ENCODE data around the gene FAN1. TPM values are rescaled to one million over a fixed set of nuclear protein-coding genes. Genes with fewer than 3 reads are reported as not detected.

FAN1 gene
- total and polyA plus RNA-seq, 2 donors from 2014 or later = 11.4 to 23.7 TPM

DNA sequence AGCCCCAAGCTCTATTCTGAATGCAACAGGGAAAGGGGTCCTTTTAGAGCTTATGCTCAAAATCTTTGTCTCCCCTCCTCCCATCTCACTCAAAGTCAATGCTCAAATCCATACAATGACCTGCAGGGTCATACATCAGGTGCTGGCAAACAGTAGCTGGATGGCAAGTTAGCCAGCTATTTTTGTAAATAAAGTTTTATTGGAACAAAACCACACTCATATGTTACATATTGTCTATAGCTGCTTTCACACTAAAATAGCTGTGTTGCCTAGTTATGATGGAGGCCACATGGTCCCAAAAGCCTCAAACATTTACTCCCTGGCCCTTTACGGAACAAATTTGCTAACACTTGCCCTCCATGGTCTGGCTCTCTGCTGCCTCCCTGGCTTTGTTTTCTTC lies 1.8 kb upstream of the FAN1 start:
- TF ChIP-seq, protein P1, sequence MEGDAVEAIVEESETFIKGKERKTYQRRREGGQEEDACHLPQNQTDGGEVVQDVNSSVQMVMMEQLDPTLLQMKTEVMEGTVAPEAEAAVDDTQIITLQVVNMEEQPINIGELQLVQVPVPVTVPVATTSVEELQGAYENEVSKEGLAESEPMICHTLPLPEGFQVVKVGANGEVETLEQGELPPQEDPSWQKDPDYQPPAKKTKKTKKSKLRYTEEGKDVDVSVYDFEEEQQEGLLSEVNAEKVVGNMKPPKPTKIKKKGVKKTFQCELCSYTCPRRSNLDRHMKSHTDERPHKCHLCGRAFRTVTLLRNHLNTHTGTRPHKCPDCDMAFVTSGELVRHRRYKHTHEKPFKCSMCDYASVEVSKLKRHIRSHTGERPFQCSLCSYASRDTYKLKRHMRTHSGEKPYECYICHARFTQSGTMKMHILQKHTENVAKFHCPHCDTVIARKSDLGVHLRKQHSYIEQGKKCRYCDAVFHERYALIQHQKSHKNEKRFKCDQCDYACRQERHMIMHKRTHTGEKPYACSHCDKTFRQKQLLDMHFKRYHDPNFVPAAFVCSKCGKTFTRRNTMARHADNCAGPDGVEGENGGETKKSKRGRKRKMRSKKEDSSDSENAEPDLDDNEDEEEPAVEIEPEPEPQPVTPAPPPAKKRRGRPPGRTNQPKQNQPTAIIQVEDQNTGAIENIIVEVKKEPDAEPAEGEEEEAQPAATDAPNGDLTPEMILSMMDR (IDR thresholded peaks at IDR 0.05; ENCODE audit: borderline replicate concordance, extremely low read depth, insufficient read depth) = no peak
- Histone ChIP-seq H3K9ac (ENCODE audit: low read length in 3 of 3) (no peak overlapping the region), H3K4me1 (ENCODE audit: control insufficient read depth in 2 of 3, insufficient read depth in 2 of 3, low read depth in 1 of 3, low read length in 3 of 3) (peaks cover 2 to 18% (median 11%) of the 10 kb centered on the region in 3 donors), H3K27ac (ENCODE audit: low read depth in 2 of 2, low read length in 2 of 2) (no peak overlapping the region), H3K9me3 (ENCODE audit: control insufficient read depth in 2 of 3, insufficient read depth in 1 of 3, low read length in 3 of 3) (no peaks in the 10 kb centered on the region), H3K4me3 (ENCODE audit: low read length in 3 of 3) (no peak overlapping the region), H3K27me3 (ENCODE audit: control insufficient read depth, insufficient read depth, low read length) (no peaks in the 10 kb centered on the region), H3K36me3 (ENCODE audit: control insufficient read depth in 2 of 3, insufficient read depth in 3 of 3, low read length in 3 of 3) (no peaks in the 10 kb centered on the region)
- no peak for FAIRE-seq
- intact Hi-C loops (cut with DNase I) = loop anchor here (10.0 kb wide), 1 partner anchor 233 kb away; no protein-coding TSS in a partner anchor
- no peak for DNase-seq

GRCh38 chr15:30904812-30905211 lies 1.1 kb downstream of the FAN1 start:
- intact Hi-C loops (cut with DNase I) = loop anchor here (10.0 kb wide), 1 partner anchor 230 kb away; no protein-coding TSS in a partner anchor
- TF ChIP-seq, protein P1 (IDR thresholded peaks at IDR 0.05; ENCODE audit: borderline replicate concordance, extremely low read depth, insufficient read depth) = no peak
- no peak overlapping the region for H3K27ac ChIP-seq (ENCODE audit: low read depth in 2 of 2, low read length in 2 of 2)
- FAIRE-seq = no peak
- H3K4me3 ChIP-seq (ENCODE audit: low read length in 3 of 3) = peak overlapping the region in 2 of 3 donors; percentile 71 to 86
- peaks cover 0 to 7% (median 0%) of the 10 kb centered on the region in 3 donors for H3K36me3 ChIP-seq (ENCODE audit: control insufficient read depth in 2 of 3, insufficient read depth in 3 of 3, low read length in 3 of 3)
- H3K9ac ChIP-seq (ENCODE audit: low read length in 3 of 3) = peak overlapping the region in 1 of 3 donors; percentile 79
- H3K9me3 ChIP-seq (ENCODE audit: control insufficient read depth in 2 of 3, insufficient read depth in 1 of 3, low read length in 3 of 3) = no peaks in the 10 kb centered on the region
- DNase-seq = no peak
- peaks cover 2 to 18% (median 11%) of the 10 kb centered on the region in 3 donors for H3K4me1 ChIP-seq (ENCODE audit: control insufficient read depth in 2 of 3, insufficient read depth in 2 of 3, low read depth in 1 of 3, low read length in 3 of 3)
- no peaks in the 10 kb centered on the region for H3K27me3 ChIP-seq (ENCODE audit: control insufficient read depth, insufficient read depth, low read length)

- peaks cover 0 to 7% (median 0%) of the 10 kb centered on the region in 3 donors for H3K36me3 ChIP-seq (ENCODE audit: control insufficient read depth in 2 of 3, insufficient read depth in 3 of 3, low read length in 3 of 3)
- H3K4me1 ChIP-seq (ENCODE audit: control insufficient read depth in 2 of 3, insufficient read depth in 2 of 3, low read depth in 1 of 3, low read length in 3 of 3) = peaks cover 2 to 18% (median 11%) of the 10 kb centered on the region in 3 donors
- DNase-seq (peak in 1 of 5 donors; percentile 58), FAIRE-seq (no peak)
- peak overlapping the region in 1 of 2 donors; percentile 61 for H3K27ac ChIP-seq (ENCODE audit: low read depth in 2 of 2, low read length in 2 of 2)
- H3K4me3 ChIP-seq (ENCODE audit: low read length in 3 of 3) = peak overlapping the region in 2 of 3 donors; percentile 18 to 19
- H3K9me3 ChIP-seq (ENCODE audit: control insufficient read depth in 2 of 3, insufficient read depth in 1 of 3, low read length in 3 of 3) = no peaks in the 10 kb centered on the region
- H3K9ac ChIP-seq (ENCODE audit: low read length in 3 of 3) = no peak overlapping the region
- TF ChIP-seq, protein P1 (IDR thresholded peaks at IDR 0.05; ENCODE audit: borderline replicate concordance, extremely low read depth, insufficient read depth) = peak; percentile 40
- intact Hi-C loops (cut with DNase I) = loop anchor here (10.0 kb wide), 1 partner anchor 229 kb away; no protein-coding TSS in a partner anchor
- no peaks in the 10 kb centered on the region for H3K27me3 ChIP-seq (ENCODE audit: control insufficient read depth, insufficient read depth, low read length)
These were observed 2.1 kb downstream of the FAN1 start for GRCh38 chr15:30905821-30906220.

Measured in kidney (tissue), 14 donors.